Neural cell (in vitro differentiated cells): ENCODE measurements around the gene STIM2.

Experiments used
- CTCF ChIP-seq: fragments of 450-650 bp; IDR thresholded peaks from 2 replicates; pipeline ENCODE4 v1.5.1; 2014; ENCODE audit warnings: antibody characterized with exemption, mild to moderate bottlenecking, moderate library complexity; ENCODE audit not compliant: poor library complexity, severe bottlenecking
- POLR2AphosphoS5 ChIP-seq: IDR thresholded peaks from 2 replicates; pipeline ENCODE4 v1.6.1; 2012
- RAD21 ChIP-seq: fragments of 450-650 bp; conservative IDR thresholded peaks from 2 replicates; pipeline ENCODE4 v1.6.1; 2014; ENCODE audit warnings: antibody characterized with exemption, mild to moderate bottlenecking, moderate library complexity

GRCh38 chr4:26984896-26985295, 124.3 kb downstream of the STIM2 start:
- TF ChIP-seq RAD21: no peak
- no peak for TF ChIP-seq CTCF
- no peak for TF ChIP-seq POLR2AphosphoS5
